ENCODE data around the gene CLEC18A.

- TF ChIP-seq, protein P1, sequence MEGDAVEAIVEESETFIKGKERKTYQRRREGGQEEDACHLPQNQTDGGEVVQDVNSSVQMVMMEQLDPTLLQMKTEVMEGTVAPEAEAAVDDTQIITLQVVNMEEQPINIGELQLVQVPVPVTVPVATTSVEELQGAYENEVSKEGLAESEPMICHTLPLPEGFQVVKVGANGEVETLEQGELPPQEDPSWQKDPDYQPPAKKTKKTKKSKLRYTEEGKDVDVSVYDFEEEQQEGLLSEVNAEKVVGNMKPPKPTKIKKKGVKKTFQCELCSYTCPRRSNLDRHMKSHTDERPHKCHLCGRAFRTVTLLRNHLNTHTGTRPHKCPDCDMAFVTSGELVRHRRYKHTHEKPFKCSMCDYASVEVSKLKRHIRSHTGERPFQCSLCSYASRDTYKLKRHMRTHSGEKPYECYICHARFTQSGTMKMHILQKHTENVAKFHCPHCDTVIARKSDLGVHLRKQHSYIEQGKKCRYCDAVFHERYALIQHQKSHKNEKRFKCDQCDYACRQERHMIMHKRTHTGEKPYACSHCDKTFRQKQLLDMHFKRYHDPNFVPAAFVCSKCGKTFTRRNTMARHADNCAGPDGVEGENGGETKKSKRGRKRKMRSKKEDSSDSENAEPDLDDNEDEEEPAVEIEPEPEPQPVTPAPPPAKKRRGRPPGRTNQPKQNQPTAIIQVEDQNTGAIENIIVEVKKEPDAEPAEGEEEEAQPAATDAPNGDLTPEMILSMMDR (IDR thresholded peaks at IDR 0.05 in 8 of 11, conservative IDR thresholded peaks at IDR 0.05 in 3 of 11), result no peak
- TF ChIP-seq POLR2AphosphoS5 (IDR thresholded peaks at IDR 0.05), result no peak
- no peak for TF ChIP-seq POLR2A (IDR thresholded peaks at IDR 0.05)
Measured at GRCh38 chr16:69925311-69925710, 25.8 kb upstream of the CLEC18A start.
